ENCODE measurements around the gene TTF1.

Gene TTF1

DNA sequence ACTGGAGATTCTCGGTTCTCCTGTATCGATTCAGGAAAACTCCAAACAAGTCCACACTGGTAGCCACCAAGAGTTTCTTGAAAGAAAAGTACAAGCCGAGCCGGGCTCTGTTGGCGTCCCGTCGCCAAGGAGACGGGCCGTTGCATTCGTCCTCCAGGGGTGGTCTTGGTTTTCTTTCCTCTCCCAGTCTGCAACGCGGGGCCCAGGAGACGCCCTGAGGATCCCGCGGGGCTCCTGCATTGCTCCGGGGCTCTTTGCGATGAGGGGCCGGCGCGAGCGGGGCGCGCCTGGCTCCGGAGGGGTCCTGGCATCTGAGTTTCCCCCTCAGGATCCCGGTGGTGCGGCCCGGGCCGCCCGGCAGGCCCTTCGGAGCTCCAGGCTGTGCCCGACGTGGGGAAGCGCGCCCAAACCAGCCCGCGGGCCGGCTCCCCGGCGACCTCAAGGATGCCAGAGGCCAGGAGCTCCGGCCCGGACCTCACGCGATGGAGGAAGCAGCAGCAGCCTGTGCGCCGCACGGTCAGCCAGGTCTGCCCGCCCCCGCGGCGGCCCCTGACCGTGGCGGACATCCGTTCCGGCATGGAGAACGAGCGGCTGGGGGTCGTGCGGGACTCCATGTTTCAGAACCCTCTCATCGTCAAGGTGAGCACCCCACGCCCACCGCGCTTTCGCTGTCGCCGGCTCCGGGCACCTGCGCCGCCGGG lies 3.3 kb upstream of the TTF1 start, which contains the start of gene CFAP77:
CFAP77 (plus strand) TSS at position 384 of the 701 bp plus-strand sequence; CDS start at position 445, 61 bp downstream.
- peak; percentile 85 for ATAC-seq
- TF ChIP-seq CSDC2 (CRISPR knock-in tag; IDR thresholded peaks at IDR 0.05) (no peak), TCF4 (CRISPR knock-in tag; IDR thresholded peaks at IDR 0.05; ENCODE audit: borderline replicate concordance) (no peak), ESRRG (CRISPR knock-in tag; IDR thresholded peaks at IDR 0.05) (no peak)
- TF ChIP-seq, protein P1, sequence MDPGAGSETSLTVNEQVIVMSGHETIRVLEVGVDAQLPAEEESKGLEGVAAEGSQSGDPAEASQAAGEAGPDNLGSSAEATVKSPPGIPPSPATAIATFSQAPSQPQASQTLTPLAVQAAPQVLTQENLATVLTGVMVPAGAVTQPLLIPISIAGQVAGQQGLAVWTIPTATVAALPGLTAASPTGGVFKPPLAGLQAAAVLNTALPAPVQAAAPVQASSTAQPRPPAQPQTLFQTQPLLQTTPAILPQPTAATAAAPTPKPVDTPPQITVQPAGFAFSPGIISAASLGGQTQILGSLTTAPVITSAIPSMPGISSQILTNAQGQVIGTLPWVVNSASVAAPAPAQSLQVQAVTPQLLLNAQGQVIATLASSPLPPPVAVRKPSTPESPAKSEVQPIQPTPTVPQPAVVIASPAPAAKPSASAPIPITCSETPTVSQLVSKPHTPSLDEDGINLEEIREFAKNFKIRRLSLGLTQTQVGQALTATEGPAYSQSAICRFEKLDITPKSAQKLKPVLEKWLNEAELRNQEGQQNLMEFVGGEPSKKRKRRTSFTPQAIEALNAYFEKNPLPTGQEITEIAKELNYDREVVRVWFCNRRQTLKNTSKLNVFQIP (CRISPR knock-in tag; IDR thresholded peaks at IDR 0.05; ENCODE audit: borderline replicate concordance, low read depth), result no peak

DNA sequence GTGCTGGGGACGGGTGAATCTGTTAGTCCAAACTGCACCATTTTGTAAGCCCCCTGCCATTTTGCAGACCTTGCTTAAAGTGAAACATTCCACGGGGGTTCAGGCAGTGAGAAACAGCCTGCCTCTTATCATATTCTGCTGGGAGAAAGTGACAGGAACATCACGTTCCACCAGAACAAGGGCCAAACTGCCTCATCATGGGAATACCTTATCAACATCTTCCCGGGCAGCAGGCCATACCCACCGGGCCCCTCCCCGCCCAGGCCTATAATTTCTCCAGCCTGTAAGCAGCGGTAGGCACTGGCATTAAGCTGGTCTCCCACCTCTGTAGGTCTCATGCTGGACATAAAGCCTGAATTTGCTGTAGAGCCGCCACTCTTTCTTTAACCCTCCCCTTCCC lies 1.9 kb upstream of the TTF1 start:
- ATAC-seq, result no peak
- TF ChIP-seq, protein P2, sequence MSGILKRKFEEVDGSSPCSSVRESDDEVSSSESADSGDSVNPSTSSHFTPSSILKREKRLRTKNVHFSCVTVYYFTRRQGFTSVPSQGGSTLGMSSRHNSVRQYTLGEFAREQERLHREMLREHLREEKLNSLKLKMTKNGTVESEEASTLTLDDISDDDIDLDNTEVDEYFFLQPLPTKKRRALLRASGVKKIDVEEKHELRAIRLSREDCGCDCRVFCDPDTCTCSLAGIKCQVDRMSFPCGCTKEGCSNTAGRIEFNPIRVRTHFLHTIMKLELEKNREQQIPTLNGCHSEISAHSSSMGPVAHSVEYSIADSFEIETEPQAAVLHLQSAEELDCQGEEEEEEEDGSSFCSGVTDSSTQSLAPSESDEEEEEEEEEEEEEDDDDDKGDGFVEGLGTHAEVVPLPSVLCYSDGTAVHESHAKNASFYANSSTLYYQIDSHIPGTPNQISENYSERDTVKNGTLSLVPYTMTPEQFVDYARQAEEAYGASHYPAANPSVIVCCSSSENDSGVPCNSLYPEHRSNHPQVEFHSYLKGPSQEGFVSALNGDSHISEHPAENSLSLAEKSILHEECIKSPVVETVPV (CRISPR knock-in tag; IDR thresholded peaks at IDR 0.05), result no peak

DNA sequence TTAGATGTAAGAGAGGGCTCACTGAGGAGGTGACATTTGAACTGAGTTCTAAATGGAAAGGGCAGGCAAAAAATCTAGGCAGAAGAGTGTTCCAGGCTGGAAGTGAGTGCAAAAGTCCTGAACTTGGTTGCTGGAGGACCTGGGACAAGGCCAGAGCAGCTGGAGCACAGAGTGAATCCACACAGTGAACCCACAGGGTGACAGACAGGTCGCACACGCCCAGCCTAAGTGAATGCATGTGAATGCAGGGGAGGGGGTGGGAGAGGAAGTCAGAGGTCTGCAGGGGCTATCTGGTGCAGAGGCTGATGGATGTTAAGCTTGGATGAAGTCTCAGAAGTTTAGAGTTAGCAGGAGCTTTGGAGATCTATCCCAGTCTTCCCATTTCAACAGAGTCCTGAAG lies 556 bp upstream of the TTF1 start:
- no peak for ATAC-seq

DNA sequence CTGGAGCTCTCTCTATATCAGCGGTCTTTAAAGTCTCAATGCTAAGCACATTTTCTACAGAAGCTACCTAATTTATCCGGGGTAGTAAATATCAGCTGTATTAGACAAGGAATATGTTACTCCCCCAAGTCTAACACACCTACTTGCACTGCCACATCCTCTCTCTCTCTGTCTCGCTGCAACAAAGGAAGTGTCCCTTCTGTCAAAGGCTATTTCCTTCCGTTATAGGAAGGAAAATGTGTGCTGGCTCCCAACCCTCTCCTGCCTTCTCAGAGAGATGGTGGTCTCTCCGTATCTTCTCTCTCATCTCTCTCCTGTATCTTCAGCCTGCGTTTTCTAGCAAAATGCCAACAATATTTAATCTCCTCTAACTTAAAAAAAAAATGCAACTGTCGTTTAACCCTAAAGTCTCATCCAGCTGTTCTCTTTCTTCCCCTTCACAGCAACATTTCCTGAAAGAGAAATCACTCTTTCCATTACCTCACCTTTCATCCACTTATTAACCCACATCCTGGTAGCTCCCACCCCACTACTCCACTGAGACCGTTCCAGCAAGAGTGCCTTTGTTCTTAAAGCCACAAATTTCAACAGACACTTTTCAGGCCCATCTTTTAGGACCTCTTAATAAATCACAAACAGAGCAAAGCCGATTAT lies 2.3 kb downstream of the TTF1 start:
- TF ChIP-seq PPARA (CRISPR knock-in tag; IDR thresholded peaks at IDR 0.05; ENCODE audit: borderline replicate concordance), result no peak
- no peak for TF ChIP-seq ISL1 (CRISPR knock-in tag; IDR thresholded peaks at IDR 0.05)
- TF ChIP-seq SNAI2 (CRISPR knock-in tag; IDR thresholded peaks at IDR 0.05), result no peak

More for the DNA sequence above, 556 bp upstream of the TTF1 start:
- TF ChIP-seq ZNF565 (CRISPR knock-in tag; conservative IDR thresholded peaks at IDR 0.05; ENCODE audit: low read depth), result no peak
- no peak for TF ChIP-seq SNAI2 (CRISPR knock-in tag; IDR thresholded peaks at IDR 0.05)
- no peak for TF ChIP-seq TCF4 (CRISPR knock-in tag; IDR thresholded peaks at IDR 0.05; ENCODE audit: borderline replicate concordance)

DNA sequence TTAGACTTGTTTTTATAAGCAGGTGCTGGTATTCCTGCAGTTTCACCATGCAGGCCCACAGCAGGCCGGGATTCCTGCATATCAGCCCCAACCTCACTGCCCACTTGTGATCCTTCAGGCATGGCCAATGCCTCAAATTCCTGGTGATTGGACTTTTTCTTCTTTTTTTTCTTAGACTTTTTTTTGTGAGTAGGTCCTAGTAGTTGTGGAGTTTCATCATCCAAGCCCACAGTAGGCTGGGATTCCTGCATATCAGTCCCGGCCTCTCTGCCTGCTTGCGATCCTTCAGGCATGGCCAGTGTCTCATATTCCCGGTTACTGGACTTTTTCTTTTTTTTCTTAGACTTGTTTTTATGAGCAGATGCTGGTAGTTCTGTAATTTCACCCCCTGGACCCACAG lies 4.8 kb downstream of the TTF1 start:
- TF ChIP-seq TOX (CRISPR knock-in tag; IDR thresholded peaks at IDR 0.05; ENCODE audit: borderline replicate concordance) (no peak), PPARA (CRISPR knock-in tag; IDR thresholded peaks at IDR 0.05; ENCODE audit: borderline replicate concordance) (no peak), ZNF565 (CRISPR knock-in tag; conservative IDR thresholded peaks at IDR 0.05; ENCODE audit: low read depth) (no peak)
- ATAC-seq, result no peak

More for the DNA sequence above, 2.3 kb downstream of the TTF1 start:
- ATAC-seq, result no peak

DNA sequence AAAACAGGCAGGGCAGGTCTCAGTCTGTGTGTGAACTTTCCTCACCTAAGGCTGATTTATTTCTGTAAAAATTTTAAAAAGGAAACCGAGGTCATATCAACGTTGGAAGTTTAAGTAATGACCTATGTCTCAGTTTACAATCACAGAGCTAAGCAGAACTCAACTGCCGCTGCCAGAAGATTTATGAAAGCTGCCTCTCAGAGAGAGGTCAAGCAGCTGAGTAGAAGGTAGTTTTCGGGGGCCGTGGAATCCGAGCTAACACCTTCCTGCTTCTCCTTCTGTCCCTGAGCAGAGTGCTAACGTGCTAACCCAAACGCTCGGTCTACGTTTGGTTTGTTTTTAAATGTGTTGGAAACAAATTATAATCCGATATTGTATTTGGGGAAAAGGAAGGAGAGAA lies 11.1 kb downstream of the TTF1 start:
- ATAC-seq, result no peak
- TF ChIP-seq, protein P2 (CRISPR knock-in tag; IDR thresholded peaks at IDR 0.05), result no peak
- TF ChIP-seq ZFP30 (CRISPR knock-in tag; IDR thresholded peaks at IDR 0.05), result no peak
- no peak for TF ChIP-seq ISL1 (CRISPR knock-in tag; IDR thresholded peaks at IDR 0.05)
- TF ChIP-seq ZC3H10 (CRISPR knock-in tag; IDR thresholded peaks at IDR 0.05), result no peak
- TF ChIP-seq OSR1 (CRISPR knock-in tag; IDR thresholded peaks at IDR 0.05), result no peak
- TF ChIP-seq, protein P1 (CRISPR knock-in tag; IDR thresholded peaks at IDR 0.05; ENCODE audit: borderline replicate concordance, low read depth), result no peak
- TF ChIP-seq ZFP3 (CRISPR knock-in tag; IDR thresholded peaks at IDR 0.05), result no peak
- TF ChIP-seq RARB (CRISPR knock-in tag; IDR thresholded peaks at IDR 0.05), result no peak
- TF ChIP-seq, protein P3, sequence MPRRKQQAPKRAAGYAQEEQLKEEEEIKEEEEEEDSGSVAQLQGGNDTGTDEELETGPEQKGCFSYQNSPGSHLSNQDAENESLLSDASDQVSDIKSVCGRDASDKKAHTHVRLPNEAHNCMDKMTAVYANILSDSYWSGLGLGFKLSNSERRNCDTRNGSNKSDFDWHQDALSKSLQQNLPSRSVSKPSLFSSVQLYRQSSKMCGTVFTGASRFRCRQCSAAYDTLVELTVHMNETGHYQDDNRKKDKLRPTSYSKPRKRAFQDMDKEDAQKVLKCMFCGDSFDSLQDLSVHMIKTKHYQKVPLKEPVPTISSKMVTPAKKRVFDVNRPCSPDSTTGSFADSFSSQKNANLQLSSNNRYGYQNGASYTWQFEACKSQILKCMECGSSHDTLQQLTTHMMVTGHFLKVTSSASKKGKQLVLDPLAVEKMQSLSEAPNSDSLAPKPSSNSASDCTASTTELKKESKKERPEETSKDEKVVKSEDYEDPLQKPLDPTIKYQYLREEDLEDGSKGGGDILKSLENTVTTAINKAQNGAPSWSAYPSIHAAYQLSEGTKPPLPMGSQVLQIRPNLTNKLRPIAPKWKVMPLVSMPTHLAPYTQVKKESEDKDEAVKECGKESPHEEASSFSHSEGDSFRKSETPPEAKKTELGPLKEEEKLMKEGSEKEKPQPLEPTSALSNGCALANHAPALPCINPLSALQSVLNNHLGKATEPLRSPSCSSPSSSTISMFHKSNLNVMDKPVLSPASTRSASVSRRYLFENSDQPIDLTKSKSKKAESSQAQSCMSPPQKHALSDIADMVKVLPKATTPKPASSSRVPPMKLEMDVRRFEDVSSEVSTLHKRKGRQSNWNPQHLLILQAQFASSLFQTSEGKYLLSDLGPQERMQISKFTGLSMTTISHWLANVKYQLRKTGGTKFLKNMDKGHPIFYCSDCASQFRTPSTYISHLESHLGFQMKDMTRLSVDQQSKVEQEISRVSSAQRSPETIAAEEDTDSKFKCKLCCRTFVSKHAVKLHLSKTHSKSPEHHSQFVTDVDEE (CRISPR knock-in tag; IDR thresholded peaks at IDR 0.05), result no peak
- TF ChIP-seq TOX (CRISPR knock-in tag; IDR thresholded peaks at IDR 0.05; ENCODE audit: borderline replicate concordance), result no peak
- no peak for TF ChIP-seq TCF4 (CRISPR knock-in tag; IDR thresholded peaks at IDR 0.05; ENCODE audit: borderline replicate concordance)
- no peak for TF ChIP-seq ARNTL (CRISPR knock-in tag; IDR thresholded peaks at IDR 0.05; ENCODE audit: borderline replicate concordance, low read depth)
- TF ChIP-seq, protein P4, sequence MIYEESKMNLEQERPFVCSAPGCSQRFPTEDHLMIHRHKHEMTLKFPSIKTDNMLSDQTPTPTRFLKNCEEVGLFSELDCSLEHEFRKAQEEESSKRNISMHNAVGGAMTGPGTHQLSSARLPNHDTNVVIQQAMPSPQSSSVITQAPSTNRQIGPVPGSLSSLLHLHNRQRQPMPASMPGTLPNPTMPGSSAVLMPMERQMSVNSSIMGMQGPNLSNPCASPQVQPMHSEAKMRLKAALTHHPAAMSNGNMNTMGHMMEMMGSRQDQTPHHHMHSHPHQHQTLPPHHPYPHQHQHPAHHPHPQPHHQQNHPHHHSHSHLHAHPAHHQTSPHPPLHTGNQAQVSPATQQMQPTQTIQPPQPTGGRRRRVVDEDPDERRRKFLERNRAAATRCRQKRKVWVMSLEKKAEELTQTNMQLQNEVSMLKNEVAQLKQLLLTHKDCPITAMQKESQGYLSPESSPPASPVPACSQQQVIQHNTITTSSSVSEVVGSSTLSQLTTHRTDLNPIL (CRISPR knock-in tag; IDR thresholded peaks at IDR 0.05; ENCODE audit: low read depth), result no peak
- TF ChIP-seq CSDC2 (CRISPR knock-in tag; IDR thresholded peaks at IDR 0.05), result no peak

Measured in SK-N-SH treated with all-trans-retinoic acid at 6 μM for 48 hours (cell line).